ENCODE measurements around the gene ZC3H11A. TPM values are rescaled to one million over a fixed set of nuclear protein-coding genes. Genes with fewer than 3 reads are reported as not detected.
"Not testable (repeated sequence)": the region's sequence is repeated elsewhere in the genome, so short reads cannot be mapped to it uniquely, and the experiment has no call there.

Gene ZC3H11A
- 111 TPM for total RNA-seq

GRCh38 chr1:203795441-203796235, at the start of gene ZC3H11A, which contains the start of gene ZBED6:
ZC3H11A (plus strand) TSS chr1:203795623; CDS start chr1:203817071, 21,448 bp downstream.
ZBED6 (plus strand) TSS chr1:203795623; CDS start chr1:203797523, 1,900 bp downstream.
- DNase-seq: peak; percentile 97

GRCh38 chr1:203746281-203746680, 49.1 kb upstream of the ZC3H11A start:
- no peak for DNase-seq

GRCh38 chr1:203751051-203751450, 44.4 kb upstream of the ZC3H11A start:
- DNase-seq: peak; percentile 23

- not testable (repeated sequence) for DNase-seq
Observed at GRCh38 chr1:203751618-203752361, 43.6 kb upstream of the ZC3H11A start.

- no peak for DNase-seq
Observed at GRCh38 chr1:203754455-203754864, 41.0 kb upstream of the ZC3H11A start.

GRCh38 chr1:203756036-203756435, 39.4 kb upstream of the ZC3H11A start:
- no peak for DNase-seq

- not testable (repeated sequence) for DNase-seq
Observed at GRCh38 chr1:203758749-203759148, 36.7 kb upstream of the ZC3H11A start.

GRCh38 chr1:203760506-203760905, 34.9 kb upstream of the ZC3H11A start:
- no peak for DNase-seq

GRCh38 chr1:203761958-203762357, 33.5 kb upstream of the ZC3H11A start:
- DNase-seq: not testable (repeated sequence)

- no peak for DNase-seq
Observed at GRCh38 chr1:203763505-203763904, 31.9 kb upstream of the ZC3H11A start.

- DNase-seq: no peak
Observed at GRCh38 chr1:203764105-203765028, 31.1 kb upstream of the ZC3H11A start.

GRCh38 chr1:203765029-203765837, 30.2 kb upstream of the ZC3H11A start, which contains the start of gene LAX1:
LAX1 (plus strand) TSS chr1:203765183; CDS start chr1:203765566, 383 bp downstream.
- DNase-seq: no peak

- DNase-seq: no peak
Observed at GRCh38 chr1:203768256-203768655, 27.2 kb upstream of the ZC3H11A start.

- DNase-seq: peak; percentile 80
Observed at GRCh38 chr1:203769505-203770343, 25.7 kb upstream of the ZC3H11A start.

- DNase-seq: no peak
Observed at GRCh38 chr1:203771901-203772301, 23.5 kb upstream of the ZC3H11A start.

GRCh38 chr1:203772836-203773235, 22.6 kb upstream of the ZC3H11A start:
- no peak for DNase-seq

GRCh38 chr1:203776636-203777035, 18.8 kb upstream of the ZC3H11A start:
- no peak for DNase-seq

- DNase-seq: no peak
Observed at GRCh38 chr1:203777596-203777995, 17.8 kb upstream of the ZC3H11A start.

- no peak for DNase-seq
Observed at GRCh38 chr1:203778146-203778545, 17.3 kb upstream of the ZC3H11A start.

- no peak for DNase-seq
Observed at GRCh38 chr1:203778789-203779188, 16.6 kb upstream of the ZC3H11A start.
